ENCODE results near the gene THRSP. TPM values are rescaled to one million over a fixed set of nuclear protein-coding genes. Genes with fewer than 3 reads are reported as not detected.

Gene THRSP
- total and polyA plus RNA-seq, 2 of the 8 experiments (the other 6 are each of a cell fraction or from before 2014, with no cell fraction given) = 0.11 TPM; not detected in 1

DNA sequence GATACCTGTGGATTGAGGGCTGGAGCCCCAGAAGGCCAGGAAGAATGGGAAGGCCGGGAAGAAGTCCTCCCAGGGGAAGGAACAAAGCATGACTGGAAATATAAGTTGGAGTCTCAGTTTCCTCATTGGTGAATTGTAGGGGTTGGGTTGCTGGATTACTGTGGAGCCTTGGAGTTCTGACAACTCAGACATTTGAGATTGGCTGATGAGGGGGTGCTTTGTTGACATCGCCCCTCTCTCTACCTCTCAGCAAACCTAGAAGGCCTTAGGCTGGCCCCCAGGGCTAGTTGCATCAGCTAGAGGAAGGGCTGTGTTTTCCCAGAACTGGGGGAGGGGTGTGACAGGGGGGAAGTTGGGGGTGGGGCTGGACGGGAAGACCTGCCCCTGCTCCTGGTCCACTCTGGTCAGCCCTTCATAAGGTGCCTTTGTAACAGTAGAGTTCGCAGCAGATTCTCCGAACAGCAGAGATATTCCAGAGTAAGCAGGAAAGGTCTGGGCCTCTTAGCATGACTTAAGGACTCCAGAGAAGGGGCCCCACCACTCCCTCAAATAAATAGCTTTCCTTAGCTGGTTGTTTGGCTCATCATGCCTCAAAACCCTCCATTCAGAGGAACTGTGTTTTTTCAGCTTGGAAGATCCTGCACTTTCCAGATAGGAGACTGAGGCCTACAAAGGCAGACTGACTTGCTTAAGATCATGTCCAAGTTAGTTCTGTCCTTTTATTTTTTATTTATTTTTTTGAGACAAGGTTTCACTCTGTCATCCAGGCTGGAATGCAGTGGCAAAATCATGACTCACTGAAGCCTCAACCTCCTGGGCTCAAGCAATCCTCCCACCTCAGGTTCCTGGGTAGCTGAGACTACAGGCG is 12.5 kb upstream of the THRSP start (continued):
- TF ChIP-seq, protein P1, sequence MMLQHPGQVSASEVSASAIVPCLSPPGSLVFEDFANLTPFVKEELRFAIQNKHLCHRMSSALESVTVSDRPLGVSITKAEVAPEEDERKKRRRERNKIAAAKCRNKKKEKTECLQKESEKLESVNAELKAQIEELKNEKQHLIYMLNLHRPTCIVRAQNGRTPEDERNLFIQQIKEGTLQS (IDR thresholded peaks at IDR 0.05; ENCODE audit: insufficient read depth, low read depth, low read length) = 0 out of 2 replicates have a peak, but pooled peaks have one; percentile 4
